Astrocyte (in vitro differentiated cells and primary cell): ENCODE data around the gene RASL10B. TPM values are rescaled to one million over a fixed set of nuclear protein-coding genes. Genes with fewer than 3 reads are reported as not detected.
A peak's percentile ranks its signal among the peaks of the same experiment; 100 is the strongest.

Experiments
- DNase-seq: peaks from one replicate; pipeline ENCODE4 v3.0.0-alpha.2; 2010; ENCODE audit warnings: low read depth
- FAIRE-seq: peaks from 2 replicates; lab custom pipeline; 2011; peaks lifted over from hg19 to GRCh38; lab: Jason Lieb, UNC
- H2AFZ ChIP-seq: 2 replicates; pipeline ENCODE4 v1.6.0; 2012; ENCODE audit warnings: low read depth, low read length, inconsistent platforms
- H3K27ac ChIP-seq: 2 replicates; pipeline ENCODE4 v1.5.1; 2011; ENCODE audit warnings: low read depth, low read length, inconsistent platforms
- H3K27me3 ChIP-seq: 2 replicates; pipeline ENCODE4 v1.6.0; 2011; ENCODE audit warnings: low read length, inconsistent platforms; ENCODE audit not compliant: insufficient read depth
- H3K36me3 ChIP-seq: 2 replicates; pipeline ENCODE4 v1.5.1; 2011; ENCODE audit warnings: low read length, inconsistent platforms; ENCODE audit not compliant: insufficient read depth
- H3K4me1 ChIP-seq: 2 replicates; pipeline ENCODE4 v1.5.1; 2011; ENCODE audit warnings: low read length, inconsistent platforms; ENCODE audit not compliant: insufficient read depth
- H3K4me2 ChIP-seq: 2 replicates; pipeline ENCODE4 v1.6.0; 2012; ENCODE audit warnings: low read length, inconsistent platforms
- H3K4me3 ChIP-seq: 2 replicates; pipeline ENCODE4 v1.5.1; 2011; ENCODE audit warnings: low read depth, mild to moderate bottlenecking, low read length, inconsistent platforms; ENCODE audit not compliant: insufficient read depth
- H3K79me2 ChIP-seq: 2 replicates; pipeline ENCODE4 v1.6.0; 2012; ENCODE audit warnings: mild to moderate bottlenecking, low read length, inconsistent platforms; ENCODE audit not compliant: insufficient read depth
- H3K9ac ChIP-seq: 2 replicates; pipeline ENCODE4 v1.6.0; 2012; ENCODE audit warnings: mild to moderate bottlenecking, low read length, inconsistent platforms
- H3K9me3 ChIP-seq: 2 replicates; pipeline ENCODE4 v1.5.1; 2012; ENCODE audit warnings: low read depth, mild to moderate bottlenecking, low read length, inconsistent platforms; ENCODE audit not compliant: insufficient read depth
- H4K20me1 ChIP-seq: 2 replicates; pipeline ENCODE4 v1.6.0; 2012; ENCODE audit warnings: low read length, inconsistent platforms; ENCODE audit not compliant: insufficient read depth
- H3K27ac Mint-ChIP-seq: one replicate; pipeline ENCODE4 v1.8.0; 2021; ENCODE audit warnings: mild to moderate bottlenecking, mixed read lengths; ENCODE audit not compliant: unreplicated experiment
- H3K27me3 Mint-ChIP-seq: one replicate; pipeline ENCODE4 v1.8.0; 2021; ENCODE audit warnings: low read depth, mixed read lengths; ENCODE audit not compliant: unreplicated experiment
- H3K36me3 Mint-ChIP-seq: one replicate; pipeline ENCODE4 v1.8.0; 2021; ENCODE audit warnings: low read depth, mixed read lengths; ENCODE audit not compliant: unreplicated experiment
- H3K4me1 Mint-ChIP-seq: one replicate; pipeline ENCODE4 v1.8.0; 2021; ENCODE audit warnings: low read depth, mixed read lengths; ENCODE audit not compliant: unreplicated experiment
- H3K4me3 Mint-ChIP-seq: one replicate; pipeline ENCODE4 v1.8.0; 2021; ENCODE audit warnings: mild to moderate bottlenecking, moderate library complexity, mixed read lengths; ENCODE audit not compliant: unreplicated experiment
- H3K9me3 Mint-ChIP-seq: one replicate; pipeline ENCODE4 v1.8.0; 2021; ENCODE audit warnings: mild to moderate bottlenecking, mixed read lengths; ENCODE audit not compliant: unreplicated experiment
- EZH2 ChIP-seq: IDR thresholded peaks from 2 replicates; pipeline ENCODE4 v1.6.1; 2012; ENCODE audit warnings: mild to moderate bottlenecking, low read length, inconsistent platforms; ENCODE audit not compliant: insufficient read depth
- total RNA-seq: library from RNA; stranded (reverse); gene quantifications from 2 replicates; pipeline ENCODE4 v1.2.1, GENCODE V29; 2021
- TF ChIP-seq, protein P1 (sequence below): IDR thresholded peaks from 2 replicates; pipeline ENCODE4 v1.5.1; 2011; ENCODE audit warnings: low read depth, mild to moderate bottlenecking, inconsistent platforms, low read length, moderate library complexity; ENCODE audit not compliant: insufficient read depth

RASL10B gene
- total RNA-seq, 1 donor from 2014 or later: 21.7 TPM

GRCh38 chr17:35715416-35715815 is 16.0 kb upstream of the RASL10B start:
- H2AFZ ChIP-seq: no peak overlapping the region
- no peak for FAIRE-seq
- H3K9me3 Mint-ChIP-seq: no peaks in the 10 kb centered on the region
- H3K4me1 ChIP-seq: peaks cover 18% of the 10 kb centered on the region
- no peak overlapping the region for H3K9ac ChIP-seq
- H3K27ac Mint-ChIP-seq: no peak overlapping the region
- H3K36me3 Mint-ChIP-seq: peaks cover 6% of the 10 kb centered on the region
- H3K79me2 ChIP-seq: peaks cover 3% of the 10 kb centered on the region
- no peak for DNase-seq
- peaks cover 36% of the 10 kb centered on the region for H3K36me3 ChIP-seq
- peaks cover 19% of the 10 kb centered on the region for H4K20me1 ChIP-seq
- no peak overlapping the region for H3K4me3 Mint-ChIP-seq
- H3K4me2 ChIP-seq: no peak overlapping the region
- H3K4me3 ChIP-seq: no peak overlapping the region
- no peaks in the 10 kb centered on the region for H3K27me3 ChIP-seq
- no peak for TF ChIP-seq EZH2
- TF ChIP-seq, protein P1, sequence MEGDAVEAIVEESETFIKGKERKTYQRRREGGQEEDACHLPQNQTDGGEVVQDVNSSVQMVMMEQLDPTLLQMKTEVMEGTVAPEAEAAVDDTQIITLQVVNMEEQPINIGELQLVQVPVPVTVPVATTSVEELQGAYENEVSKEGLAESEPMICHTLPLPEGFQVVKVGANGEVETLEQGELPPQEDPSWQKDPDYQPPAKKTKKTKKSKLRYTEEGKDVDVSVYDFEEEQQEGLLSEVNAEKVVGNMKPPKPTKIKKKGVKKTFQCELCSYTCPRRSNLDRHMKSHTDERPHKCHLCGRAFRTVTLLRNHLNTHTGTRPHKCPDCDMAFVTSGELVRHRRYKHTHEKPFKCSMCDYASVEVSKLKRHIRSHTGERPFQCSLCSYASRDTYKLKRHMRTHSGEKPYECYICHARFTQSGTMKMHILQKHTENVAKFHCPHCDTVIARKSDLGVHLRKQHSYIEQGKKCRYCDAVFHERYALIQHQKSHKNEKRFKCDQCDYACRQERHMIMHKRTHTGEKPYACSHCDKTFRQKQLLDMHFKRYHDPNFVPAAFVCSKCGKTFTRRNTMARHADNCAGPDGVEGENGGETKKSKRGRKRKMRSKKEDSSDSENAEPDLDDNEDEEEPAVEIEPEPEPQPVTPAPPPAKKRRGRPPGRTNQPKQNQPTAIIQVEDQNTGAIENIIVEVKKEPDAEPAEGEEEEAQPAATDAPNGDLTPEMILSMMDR: no peak
- H3K4me1 Mint-ChIP-seq: peaks cover 2% of the 10 kb centered on the region
- H3K9me3 ChIP-seq: no peaks in the 10 kb centered on the region
- H3K27ac ChIP-seq: no peak overlapping the region
- H3K27me3 Mint-ChIP-seq: no peaks in the 10 kb centered on the region

DNA sequence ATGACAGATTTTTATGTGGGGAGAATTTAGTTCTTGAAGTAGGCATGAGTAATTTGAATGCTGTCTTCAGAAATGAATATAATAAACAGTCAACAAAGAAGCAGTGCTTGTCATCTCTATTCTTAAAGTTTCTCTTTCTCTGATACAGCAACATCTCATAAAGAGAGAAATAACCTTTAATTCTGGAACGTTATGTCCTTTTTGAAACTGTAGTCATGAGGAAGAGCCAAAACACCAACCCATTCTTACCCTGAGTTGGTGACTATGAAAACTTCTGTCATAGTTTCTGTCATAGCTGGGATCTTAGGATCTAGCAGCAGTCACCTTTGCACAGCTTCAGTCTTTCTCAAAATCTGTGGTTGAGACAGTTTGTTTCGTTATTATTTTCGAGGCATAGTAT is 15.3 kb upstream of the RASL10B start:
- Histone ChIP-seq H3K4me2 (no peak overlapping the region), H3K79me2 (peaks cover 3% of the 10 kb centered on the region), H3K27me3 (no peaks in the 10 kb centered on the region), H2AFZ (no peak overlapping the region), H3K36me3 (peaks cover 33% of the 10 kb centered on the region), H3K9ac (no peak overlapping the region), H3K9me3 (no peaks in the 10 kb centered on the region), H3K4me3 (no peak overlapping the region), H3K4me1 (peaks cover 18% of the 10 kb centered on the region), H3K27ac (no peak overlapping the region), H4K20me1 (peaks cover 22% of the 10 kb centered on the region)
- H3K27ac Mint-ChIP-seq: no peak overlapping the region
- H3K36me3 Mint-ChIP-seq: peaks cover 4% of the 10 kb centered on the region
- no peak for TF ChIP-seq EZH2
- TF ChIP-seq, protein P1: no peak
- H3K9me3 Mint-ChIP-seq: no peaks in the 10 kb centered on the region
- DNase-seq (no peak), FAIRE-seq (no peak)
- H3K27me3 Mint-ChIP-seq: no peaks in the 10 kb centered on the region
- no peak overlapping the region for H3K4me3 Mint-ChIP-seq
- peaks cover 2% of the 10 kb centered on the region for H3K4me1 Mint-ChIP-seq

DNA sequence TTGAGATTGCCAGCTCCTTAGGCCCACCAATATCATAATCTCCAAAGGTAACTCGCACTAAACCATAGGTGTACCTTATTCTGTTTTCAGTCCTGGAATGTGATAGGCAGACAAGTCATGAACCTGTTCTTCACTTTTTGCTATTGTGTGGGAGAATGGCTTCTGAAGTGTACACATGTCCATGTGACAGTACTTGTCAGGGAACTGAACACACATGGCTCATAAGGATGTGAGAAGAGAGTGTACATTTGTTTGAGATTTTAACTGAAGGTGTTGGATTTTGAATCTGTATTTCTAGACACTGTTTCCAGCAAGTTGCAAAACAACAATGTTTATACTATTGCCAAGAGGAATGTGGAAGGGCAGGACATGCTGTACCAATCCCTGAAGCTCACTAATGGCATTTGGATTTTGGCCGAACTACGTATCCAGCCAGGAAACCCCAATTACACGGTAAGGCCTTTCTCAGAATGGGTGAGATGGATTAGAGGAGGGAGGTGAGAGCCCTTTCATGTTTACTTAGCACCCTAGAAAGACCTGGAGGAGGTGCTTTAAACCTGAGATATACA is 14.5 kb upstream of the RASL10B start:
- Histone ChIP-seq H3K9me3 (no peaks in the 10 kb centered on the region), H3K79me2 (peaks cover 3% of the 10 kb centered on the region), H3K4me3 (no peak overlapping the region), H4K20me1 (peaks cover 26% of the 10 kb centered on the region), H2AFZ (no peak overlapping the region), H3K4me2 (no peak overlapping the region), H3K27me3 (no peaks in the 10 kb centered on the region), H3K4me1 (peaks cover 18% of the 10 kb centered on the region), H3K36me3 (peaks cover 33% of the 10 kb centered on the region), H3K27ac (no peak overlapping the region), H3K9ac (no peak overlapping the region)
- DNase-seq: peak; percentile 52
- H3K27ac Mint-ChIP-seq: no peak overlapping the region
- no peak for TF ChIP-seq EZH2
- TF ChIP-seq, protein P1: no peak
- peaks cover 2% of the 10 kb centered on the region for H3K36me3 Mint-ChIP-seq
- no peaks in the 10 kb centered on the region for H3K27me3 Mint-ChIP-seq
- no peak overlapping the region for H3K4me3 Mint-ChIP-seq
- H3K4me1 Mint-ChIP-seq: peaks cover 2% of the 10 kb centered on the region
- no peak for FAIRE-seq
- H3K9me3 Mint-ChIP-seq: no peaks in the 10 kb centered on the region
